ENCODE results near the gene CCDC85A. TPM values are rescaled to one million over a fixed set of nuclear protein-coding genes. Genes with fewer than 3 reads are reported as not detected.

The CCDC85A gene
- total and polyA plus RNA-seq, 9 donors: 0.17 to 6.8 (median 0.65) TPM

DNA sequence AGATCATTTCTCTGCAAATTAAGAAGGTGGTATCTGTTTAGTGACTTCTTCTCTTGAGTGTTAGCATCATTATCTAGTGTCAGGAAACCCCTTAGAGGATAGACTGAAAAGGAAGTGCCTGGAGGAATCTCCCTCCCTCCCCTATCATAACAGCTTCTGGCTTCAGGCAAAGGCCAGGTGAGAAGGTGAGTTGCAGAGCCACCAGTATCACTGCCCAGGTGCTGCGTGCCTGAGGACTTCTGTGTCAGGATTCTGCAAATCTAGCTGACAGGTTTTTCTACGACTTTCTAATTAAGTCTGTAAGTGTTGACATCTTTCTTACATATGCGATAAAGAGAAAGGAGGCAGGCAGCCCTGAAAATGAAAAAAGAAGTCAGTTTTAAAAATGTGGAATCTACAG lies 111.9 kb downstream of the CCDC85A start:
- intact Hi-C loops (cut with DNase I): no loop called here
- no peak overlapping the region for H3K27ac ChIP-seq
- H3K36me3 ChIP-seq: no peaks in the 10 kb centered on the region
- no peaks in the 10 kb centered on the region for H3K4me1 ChIP-seq (ENCODE audit: insufficient read depth)
- DNase-seq: no peak
- H3K9me3 ChIP-seq: no peaks in the 10 kb centered on the region
- no peak overlapping the region for H3K4me3 ChIP-seq
- no peak for TF ChIP-seq POLR2A (IDR thresholded peaks at IDR 0.05)
- no peak for TF ChIP-seq EP300 (IDR thresholded peaks at IDR 0.05)
- TF ChIP-seq, protein P1, sequence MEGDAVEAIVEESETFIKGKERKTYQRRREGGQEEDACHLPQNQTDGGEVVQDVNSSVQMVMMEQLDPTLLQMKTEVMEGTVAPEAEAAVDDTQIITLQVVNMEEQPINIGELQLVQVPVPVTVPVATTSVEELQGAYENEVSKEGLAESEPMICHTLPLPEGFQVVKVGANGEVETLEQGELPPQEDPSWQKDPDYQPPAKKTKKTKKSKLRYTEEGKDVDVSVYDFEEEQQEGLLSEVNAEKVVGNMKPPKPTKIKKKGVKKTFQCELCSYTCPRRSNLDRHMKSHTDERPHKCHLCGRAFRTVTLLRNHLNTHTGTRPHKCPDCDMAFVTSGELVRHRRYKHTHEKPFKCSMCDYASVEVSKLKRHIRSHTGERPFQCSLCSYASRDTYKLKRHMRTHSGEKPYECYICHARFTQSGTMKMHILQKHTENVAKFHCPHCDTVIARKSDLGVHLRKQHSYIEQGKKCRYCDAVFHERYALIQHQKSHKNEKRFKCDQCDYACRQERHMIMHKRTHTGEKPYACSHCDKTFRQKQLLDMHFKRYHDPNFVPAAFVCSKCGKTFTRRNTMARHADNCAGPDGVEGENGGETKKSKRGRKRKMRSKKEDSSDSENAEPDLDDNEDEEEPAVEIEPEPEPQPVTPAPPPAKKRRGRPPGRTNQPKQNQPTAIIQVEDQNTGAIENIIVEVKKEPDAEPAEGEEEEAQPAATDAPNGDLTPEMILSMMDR (IDR thresholded peaks at IDR 0.05): no peak
- 55 to 59% (median 55%) methylated on average over 3 of the region's 3 CpGs for WGBS, 3 donors
- no peaks in the 10 kb centered on the region for H3K27me3 ChIP-seq

DNA sequence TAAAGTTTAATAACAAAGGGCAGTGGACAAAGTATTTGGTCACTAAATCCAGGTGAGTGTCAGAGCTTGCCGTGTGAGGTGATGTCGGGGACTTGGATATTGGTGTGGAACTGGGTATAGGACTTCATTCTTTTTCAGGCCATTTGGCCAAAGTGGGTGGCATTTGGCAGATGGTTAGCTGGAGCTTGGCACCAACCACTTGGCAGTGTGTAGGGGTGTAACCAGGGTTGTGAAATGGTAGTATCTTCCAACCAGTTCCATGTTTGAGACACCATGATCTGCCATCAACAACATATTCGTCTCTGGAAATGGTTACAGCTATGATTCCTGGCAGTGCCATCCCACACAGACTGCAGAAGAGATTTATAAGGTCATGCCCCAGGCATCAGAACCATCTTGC lies 113.9 kb downstream of the CCDC85A start:
- DNase-seq: no peak
- H3K4me1 ChIP-seq (ENCODE audit: insufficient read depth): no peaks in the 10 kb centered on the region
- no peak for TF ChIP-seq EP300 (IDR thresholded peaks at IDR 0.05)
- no peak for TF ChIP-seq POLR2A (IDR thresholded peaks at IDR 0.05)
- no peaks in the 10 kb centered on the region for H3K36me3 ChIP-seq
- no peak overlapping the region for H3K4me3 ChIP-seq
- H3K27me3 ChIP-seq: no peaks in the 10 kb centered on the region
- 78 to 83% (median 80%) methylated on average over 3 of the region's 3 CpGs for WGBS, 3 donors
- no peak overlapping the region for H3K27ac ChIP-seq
- intact Hi-C loops (cut with DNase I): no loop called here
- H3K9me3 ChIP-seq: no peaks in the 10 kb centered on the region

DNA sequence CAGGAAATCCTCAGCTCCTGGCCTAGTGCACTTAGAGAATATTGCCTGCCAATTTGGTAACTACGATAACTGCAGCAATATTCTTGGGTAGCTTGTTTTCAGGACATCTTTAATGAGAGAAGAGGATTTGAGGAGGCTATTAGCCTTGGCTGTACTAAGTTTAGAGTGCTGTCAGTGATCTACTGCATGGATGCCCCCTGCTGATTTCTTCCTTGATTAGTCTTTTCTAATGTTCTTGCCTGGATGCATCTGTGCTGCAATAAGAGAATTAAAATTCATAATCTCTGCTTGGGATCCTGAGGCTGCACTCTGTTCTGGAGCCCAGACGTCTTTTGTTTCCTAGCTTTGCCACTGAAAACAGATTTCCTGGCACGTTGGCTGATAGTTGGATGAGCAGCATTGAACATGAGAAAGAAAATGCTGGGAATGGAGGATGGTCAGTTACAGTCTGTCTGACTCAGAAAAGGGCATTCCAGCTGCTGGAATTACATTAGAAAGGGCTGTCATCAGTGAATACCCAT lies 115.4 kb downstream of the CCDC85A start:
- no peak overlapping the region for H3K27ac ChIP-seq
- DNase-seq: no peak
- H3K9me3 ChIP-seq: no peaks in the 10 kb centered on the region
- no peaks in the 10 kb centered on the region for H3K27me3 ChIP-seq
- no peaks in the 10 kb centered on the region for H3K36me3 ChIP-seq
- intact Hi-C loops (cut with DNase I): no loop called here
- no peak overlapping the region for H3K4me3 ChIP-seq
- no peaks in the 10 kb centered on the region for H3K4me1 ChIP-seq (ENCODE audit: insufficient read depth)
- 45 to 55% (median 50%) methylated on average over 3 of the region's 3 CpGs for WGBS, 3 donors
- TF ChIP-seq, protein P1 (IDR thresholded peaks at IDR 0.05): no peak
- no peak for TF ChIP-seq POLR2A (IDR thresholded peaks at IDR 0.05)
- TF ChIP-seq EP300 (IDR thresholded peaks at IDR 0.05): no peak

DNA sequence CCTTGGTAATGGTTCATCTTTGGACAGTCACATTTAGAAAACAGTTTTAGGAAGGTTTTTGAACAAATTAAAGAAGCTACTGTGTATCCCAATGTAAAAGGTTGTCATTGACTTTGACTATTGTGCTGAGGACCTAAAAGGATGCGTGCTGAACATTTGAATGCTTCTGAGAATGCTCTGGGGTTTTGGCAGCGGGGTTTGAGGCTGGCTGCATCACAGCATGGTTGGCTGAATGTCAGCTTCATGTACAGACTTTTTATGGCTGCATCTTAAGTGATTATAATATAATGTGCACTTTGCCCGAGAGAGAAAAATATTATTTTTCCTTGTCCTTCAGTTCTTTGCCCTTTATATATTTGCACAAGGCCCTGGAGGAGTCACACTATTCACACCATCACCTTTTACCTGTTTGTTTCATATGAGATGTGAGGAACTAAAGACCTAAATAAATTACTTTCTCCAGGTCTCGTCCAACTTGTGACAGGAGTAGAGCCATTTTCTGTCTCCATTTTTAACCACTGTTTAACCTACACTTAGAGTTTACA lies 125.9 kb downstream of the CCDC85A start:
- no peak overlapping the region for H3K4me3 ChIP-seq
- no peaks in the 10 kb centered on the region for H3K36me3 ChIP-seq
- H3K27ac ChIP-seq: no peak overlapping the region
- no peaks in the 10 kb centered on the region for H3K4me1 ChIP-seq (ENCODE audit: insufficient read depth)
- no peaks in the 10 kb centered on the region for H3K9me3 ChIP-seq
- H3K27me3 ChIP-seq: no peaks in the 10 kb centered on the region
- intact Hi-C loops (cut with DNase I): no loop called here
- WGBS, 3 donors: 65 to 75% (median 66%) methylated on average over 4 of the region's 4 CpGs
- DNase-seq: no peak
- TF ChIP-seq POLR2A (IDR thresholded peaks at IDR 0.05) (no peak), EP300 (IDR thresholded peaks at IDR 0.05) (no peak)
- TF ChIP-seq, protein P1 (IDR thresholded peaks at IDR 0.05): no peak

DNA sequence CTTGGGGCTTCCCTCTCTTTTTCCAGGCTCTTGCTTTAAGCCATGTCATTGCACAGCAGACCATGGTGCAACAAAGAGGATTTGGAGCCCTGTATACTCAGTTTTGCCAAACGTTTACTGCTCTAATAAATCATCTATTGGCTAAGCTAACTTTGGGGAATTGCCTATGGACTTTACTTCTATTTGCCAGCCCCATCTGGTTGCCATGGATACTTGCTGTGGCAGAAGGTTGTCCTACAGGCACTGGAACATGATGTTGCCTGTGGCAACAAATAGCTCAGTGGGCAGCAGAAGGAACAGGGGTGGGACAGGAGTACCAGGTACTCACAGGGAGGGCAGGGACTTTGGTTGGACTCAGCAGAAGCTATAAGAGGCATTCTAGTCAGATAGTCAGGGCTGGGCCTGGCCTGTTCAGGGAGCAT lies 129.7 kb downstream of the CCDC85A start:
- WGBS, 3 donors: 3 to 42% (median 30%) methylated on average over 1 of the region's 1 CpG

More for the DNA sequence above, 129.7 kb downstream of the CCDC85A start:
- DNase-seq: no peak
- no peaks in the 10 kb centered on the region for H3K27me3 ChIP-seq
- no peaks in the 10 kb centered on the region for H3K4me1 ChIP-seq (ENCODE audit: insufficient read depth)
- H3K9me3 ChIP-seq: no peaks in the 10 kb centered on the region
- TF ChIP-seq POLR2A (IDR thresholded peaks at IDR 0.05) (no peak), EP300 (IDR thresholded peaks at IDR 0.05) (no peak)
- TF ChIP-seq, protein P1 (IDR thresholded peaks at IDR 0.05): no peak
- H3K4me3 ChIP-seq: no peak overlapping the region
- no peaks in the 10 kb centered on the region for H3K36me3 ChIP-seq
- intact Hi-C loops (cut with DNase I): no loop called here
- no peak overlapping the region for H3K27ac ChIP-seq

Data from ovary (tissue), 9 donors.